ENCODE measurements around the gene CKM. TPM values are rescaled to one million over a fixed set of nuclear protein-coding genes. Genes with fewer than 3 reads are reported as not detected.

Gene CKM
- total RNA-seq, 2 donors from 2014 or later, result 2.7 to 3.7 TPM

GRCh38 chr19:45299719-45300118 lies 23.0 kb downstream of the CKM start:
- peaks cover 7% of the 10 kb centered on the region for H3K27me3 Mint-ChIP-seq (ENCODE audit: insufficient read depth)
- Histone ChIP-seq H3K36me3 (ENCODE audit: control insufficient read depth, insufficient read depth, low read length) (peaks cover 35% of the 10 kb centered on the region), H3K27ac (ENCODE audit: low read depth, low read length) (no peak overlapping the region), H3K9me3 (ENCODE audit: control insufficient read depth, low read length) (no peaks in the 10 kb centered on the region), H3K27me3 (ENCODE audit: control insufficient read depth, insufficient read depth, low read length, poor library complexity, severe bottlenecking) (no peaks in the 10 kb centered on the region), H3K9ac (ENCODE audit: extremely low read depth, low read length, poor library complexity, severe bottlenecking) (no peak overlapping the region), H3K4me3 (ENCODE audit: low read length) (no peak overlapping the region), H3K4me1 (ENCODE audit: control insufficient read depth, insufficient read depth, low read length) (no peaks in the 10 kb centered on the region)
- TF ChIP-seq CTCF (conservative IDR thresholded peaks at IDR 0.05), result no peak
- no peak overlapping the region for H3K27ac Mint-ChIP-seq
- no peaks in the 10 kb centered on the region for H3K4me1 Mint-ChIP-seq
- H3K9me3 Mint-ChIP-seq, result peaks cover 5% of the 10 kb centered on the region
- peaks cover 57% of the 10 kb centered on the region for H3K36me3 Mint-ChIP-seq (ENCODE audit: low read depth)
- no peak for DNase-seq
- WGBS, 2 experiments (ENCODE audit: insufficient coverage in 1 of 2, insufficient read length in 1 of 2), result 95 to 100% methylated on average over 2 to 6 of the region's 6 CpGs
- no peak overlapping the region for H3K4me3 Mint-ChIP-seq

- no peak for DNase-seq
- no peak overlapping the region for H3K27ac Mint-ChIP-seq
- no peaks in the 10 kb centered on the region for H3K4me1 Mint-ChIP-seq
- no peak overlapping the region for H3K4me3 Mint-ChIP-seq
- 96 to 100% methylated on average over 1 to 5 of the region's 5 CpGs for WGBS, 2 experiments (ENCODE audit: insufficient coverage in 1 of 2, insufficient read length in 1 of 2)
- Histone ChIP-seq H3K9me3 (ENCODE audit: control insufficient read depth, low read length) (no peaks in the 10 kb centered on the region), H3K27me3 (ENCODE audit: control insufficient read depth, insufficient read depth, low read length, poor library complexity, severe bottlenecking) (no peaks in the 10 kb centered on the region), H3K4me3 (ENCODE audit: low read length) (no peak overlapping the region), H3K36me3 (ENCODE audit: control insufficient read depth, insufficient read depth, low read length) (peaks cover 35% of the 10 kb centered on the region), H3K9ac (ENCODE audit: extremely low read depth, low read length, poor library complexity, severe bottlenecking) (no peak overlapping the region), H3K27ac (ENCODE audit: low read depth, low read length) (no peak overlapping the region), H3K4me1 (ENCODE audit: control insufficient read depth, insufficient read depth, low read length) (no peaks in the 10 kb centered on the region)
- H3K36me3 Mint-ChIP-seq (ENCODE audit: low read depth), result peaks cover 69% of the 10 kb centered on the region
- H3K9me3 Mint-ChIP-seq, result peaks cover 3% of the 10 kb centered on the region
- TF ChIP-seq CTCF (conservative IDR thresholded peaks at IDR 0.05), result no peak
- H3K27me3 Mint-ChIP-seq (ENCODE audit: insufficient read depth), result no peaks in the 10 kb centered on the region
Measured at GRCh38 chr19:45298264-45298663, 24.4 kb downstream of the CKM start.

- TF ChIP-seq CTCF (conservative IDR thresholded peaks at IDR 0.05), result no peak
Measured at GRCh38 chr19:45297674-45298073, 25.0 kb downstream of the CKM start.

More at GRCh38 chr19:45297674-45298073, 25.0 kb downstream of the CKM start:
- Histone ChIP-seq H3K9me3 (ENCODE audit: control insufficient read depth, low read length) (no peaks in the 10 kb centered on the region), H3K36me3 (ENCODE audit: control insufficient read depth, insufficient read depth, low read length) (peaks cover 35% of the 10 kb centered on the region), H3K27ac (ENCODE audit: low read depth, low read length) (no peak overlapping the region), H3K4me3 (ENCODE audit: low read length) (no peak overlapping the region), H3K4me1 (ENCODE audit: control insufficient read depth, insufficient read depth, low read length) (no peaks in the 10 kb centered on the region), H3K27me3 (ENCODE audit: control insufficient read depth, insufficient read depth, low read length, poor library complexity, severe bottlenecking) (no peaks in the 10 kb centered on the region), H3K9ac (ENCODE audit: extremely low read depth, low read length, poor library complexity, severe bottlenecking) (no peak overlapping the region)
- Mint-ChIP-seq H3K36me3 (ENCODE audit: low read depth) (peaks cover 71% of the 10 kb centered on the region), H3K4me1 (no peaks in the 10 kb centered on the region), H3K4me3 (no peak overlapping the region), H3K27me3 (ENCODE audit: insufficient read depth) (no peaks in the 10 kb centered on the region), H3K9me3 (peaks cover 3% of the 10 kb centered on the region), H3K27ac (no peak overlapping the region)
- no peak for DNase-seq
- 98 to 100% methylated on average over 2 to 11 of the region's 18 CpGs for WGBS, 2 experiments (ENCODE audit: insufficient coverage in 1 of 2, insufficient read length in 1 of 2)
